HEK293T (cell line): ENCODE data around the gene HSD3B1.

Source experiments
- BHLHE40 ChIP-seq: fragments of 450-650 bp; IDR thresholded peaks from 2 replicates; pipeline ENCODE4 v1.6.1; 2016; ENCODE audit warnings: mild to moderate bottlenecking, moderate library complexity, borderline replicate concordance
- FOXA1 ChIP-seq: fragments of 450-650 bp; IDR thresholded peaks from 2 replicates; pipeline ENCODE4 v1.6.1; 2016; ENCODE audit warnings: mild to moderate bottlenecking
- FOXM1 ChIP-seq: fragments of 450-650 bp; IDR thresholded peaks from 2 replicates; pipeline ENCODE4 v1.6.1; 2017; ENCODE audit warnings: mild to moderate bottlenecking, borderline replicate concordance

GRCh38 chr1:119547805-119548204, 40.8 kb downstream of the HSD3B1 start:
- TF ChIP-seq BHLHE40 = no peak
- TF ChIP-seq FOXA1 = no peak
- TF ChIP-seq FOXM1 = no peak
